Endothelial cell of umbilical vein (primary cell): ENCODE results near the gene DPP10.

Source experiments
- EZH2 ChIP-seq: IDR thresholded peaks from 2 replicates; pipeline ENCODE4 v1.6.1; 2012; ENCODE audit warnings: borderline replicate concordance, low read depth, mild to moderate bottlenecking, moderate library complexity, low read length, inconsistent platforms; ENCODE audit not compliant: severe bottlenecking
- FOS ChIP-seq: IDR thresholded peaks from 2 replicates; pipeline ENCODE4 v1.6.1; 2011; ENCODE audit warnings: mild to moderate bottlenecking, low read length, moderate library complexity, borderline replicate concordance; ENCODE audit not compliant: insufficient read depth
- GATA2 ChIP-seq: IDR thresholded peaks from 2 replicates; pipeline ENCODE4 v1.7.0; 2011; ENCODE audit warnings: low read depth, mild to moderate bottlenecking, moderate library complexity, mixed read lengths, low read length; ENCODE audit not compliant: insufficient read length, insufficient read depth
- POLR2A ChIP-seq: IDR thresholded peaks from 2 replicates; pipeline ENCODE4 v1.6.1; 2012; ENCODE audit warnings: low read depth, mild to moderate bottlenecking, control low read depth, low read length
- TF ChIP-seq, protein P1 (sequence below), 2 donors: IDR thresholded peaks; 1 replicate in 1 of 2; 2 replicates in 1 of 2; pipeline ENCODE4 v1.5.1; 2011; ENCODE audit warnings: low read length in 2 of 2, mild to moderate bottlenecking in 2 of 2, moderate library complexity in 2 of 2, control low read depth in 1 of 2, inconsistent platforms in 1 of 2, low read depth in 1 of 2; ENCODE audit not compliant: insufficient read depth in 1 of 2; ENCODE audit errors: extremely low read depth in 1 of 2

DNA sequence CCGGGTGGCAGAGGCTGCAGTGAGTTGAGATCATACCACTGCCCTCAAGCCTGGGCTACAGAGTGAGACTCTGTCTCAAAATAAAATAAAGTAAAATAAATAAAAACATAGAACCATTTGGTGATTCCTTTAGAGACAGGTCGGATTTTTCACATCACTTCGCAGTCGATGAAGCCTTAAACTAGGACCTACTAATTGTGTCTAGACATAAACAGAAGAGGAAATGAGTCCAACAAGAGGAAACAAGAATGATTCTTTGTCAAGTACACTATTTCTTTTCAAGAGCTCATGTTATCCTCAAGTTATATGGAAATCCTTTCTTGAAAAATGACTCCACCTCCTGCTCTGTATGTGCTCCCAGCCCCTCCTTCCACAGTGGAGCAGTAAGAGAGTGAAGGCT lies 758.9 kb downstream of the DPP10 start:
- TF ChIP-seq, protein P1, sequence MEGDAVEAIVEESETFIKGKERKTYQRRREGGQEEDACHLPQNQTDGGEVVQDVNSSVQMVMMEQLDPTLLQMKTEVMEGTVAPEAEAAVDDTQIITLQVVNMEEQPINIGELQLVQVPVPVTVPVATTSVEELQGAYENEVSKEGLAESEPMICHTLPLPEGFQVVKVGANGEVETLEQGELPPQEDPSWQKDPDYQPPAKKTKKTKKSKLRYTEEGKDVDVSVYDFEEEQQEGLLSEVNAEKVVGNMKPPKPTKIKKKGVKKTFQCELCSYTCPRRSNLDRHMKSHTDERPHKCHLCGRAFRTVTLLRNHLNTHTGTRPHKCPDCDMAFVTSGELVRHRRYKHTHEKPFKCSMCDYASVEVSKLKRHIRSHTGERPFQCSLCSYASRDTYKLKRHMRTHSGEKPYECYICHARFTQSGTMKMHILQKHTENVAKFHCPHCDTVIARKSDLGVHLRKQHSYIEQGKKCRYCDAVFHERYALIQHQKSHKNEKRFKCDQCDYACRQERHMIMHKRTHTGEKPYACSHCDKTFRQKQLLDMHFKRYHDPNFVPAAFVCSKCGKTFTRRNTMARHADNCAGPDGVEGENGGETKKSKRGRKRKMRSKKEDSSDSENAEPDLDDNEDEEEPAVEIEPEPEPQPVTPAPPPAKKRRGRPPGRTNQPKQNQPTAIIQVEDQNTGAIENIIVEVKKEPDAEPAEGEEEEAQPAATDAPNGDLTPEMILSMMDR (IDR thresholded peaks at IDR 0.05; ENCODE audit: extremely low read depth in 1 of 2, insufficient read depth in 1 of 2, low read depth in 1 of 2, low read length in 2 of 2), result no peak
- TF ChIP-seq POLR2A (no peak), EZH2 (no peak), FOS (no peak), GATA2 (no peak)
